ENCODE measurements around the gene ZNF438.

ZNF438 gene

DNA sequence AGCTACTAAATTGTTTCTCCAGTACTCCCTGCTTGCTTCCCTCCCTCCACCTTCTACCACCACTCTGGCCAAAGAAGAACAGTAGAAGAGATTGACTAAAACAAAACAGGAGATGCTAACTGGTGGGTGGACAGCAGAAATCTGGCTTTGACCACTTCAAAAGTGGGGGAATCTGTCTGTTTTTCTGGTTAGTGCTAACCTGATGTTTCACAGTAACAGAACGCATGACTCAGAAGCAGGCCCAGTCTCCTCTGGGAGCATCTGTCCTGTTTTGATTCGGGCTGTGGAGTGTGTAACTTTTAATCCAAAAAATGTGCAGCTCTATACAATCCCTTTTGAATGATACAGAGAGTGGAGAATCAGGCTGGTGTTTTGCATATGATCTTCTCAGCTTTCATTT, 32.7 kb upstream of the ZNF438 start:
- TF ChIP-seq FOXP2 (optimal IDR thresholded peaks at IDR 0.05; ENCODE audit: borderline replicate concordance, extremely low read depth, extremely low read length, insufficient read depth) (no peak), TAF1 (IDR thresholded peaks at IDR 0.05; ENCODE audit: borderline replicate concordance, insufficient read depth, low read length) (no peak), SIN3A (IDR thresholded peaks at IDR 0.05; ENCODE audit: borderline replicate concordance, insufficient read depth, low read length) (no peak), POLR2AphosphoS5 (IDR thresholded peaks at IDR 0.05; ENCODE audit: low read depth, low read length) (no peak)
- TF ChIP-seq, protein P1, sequence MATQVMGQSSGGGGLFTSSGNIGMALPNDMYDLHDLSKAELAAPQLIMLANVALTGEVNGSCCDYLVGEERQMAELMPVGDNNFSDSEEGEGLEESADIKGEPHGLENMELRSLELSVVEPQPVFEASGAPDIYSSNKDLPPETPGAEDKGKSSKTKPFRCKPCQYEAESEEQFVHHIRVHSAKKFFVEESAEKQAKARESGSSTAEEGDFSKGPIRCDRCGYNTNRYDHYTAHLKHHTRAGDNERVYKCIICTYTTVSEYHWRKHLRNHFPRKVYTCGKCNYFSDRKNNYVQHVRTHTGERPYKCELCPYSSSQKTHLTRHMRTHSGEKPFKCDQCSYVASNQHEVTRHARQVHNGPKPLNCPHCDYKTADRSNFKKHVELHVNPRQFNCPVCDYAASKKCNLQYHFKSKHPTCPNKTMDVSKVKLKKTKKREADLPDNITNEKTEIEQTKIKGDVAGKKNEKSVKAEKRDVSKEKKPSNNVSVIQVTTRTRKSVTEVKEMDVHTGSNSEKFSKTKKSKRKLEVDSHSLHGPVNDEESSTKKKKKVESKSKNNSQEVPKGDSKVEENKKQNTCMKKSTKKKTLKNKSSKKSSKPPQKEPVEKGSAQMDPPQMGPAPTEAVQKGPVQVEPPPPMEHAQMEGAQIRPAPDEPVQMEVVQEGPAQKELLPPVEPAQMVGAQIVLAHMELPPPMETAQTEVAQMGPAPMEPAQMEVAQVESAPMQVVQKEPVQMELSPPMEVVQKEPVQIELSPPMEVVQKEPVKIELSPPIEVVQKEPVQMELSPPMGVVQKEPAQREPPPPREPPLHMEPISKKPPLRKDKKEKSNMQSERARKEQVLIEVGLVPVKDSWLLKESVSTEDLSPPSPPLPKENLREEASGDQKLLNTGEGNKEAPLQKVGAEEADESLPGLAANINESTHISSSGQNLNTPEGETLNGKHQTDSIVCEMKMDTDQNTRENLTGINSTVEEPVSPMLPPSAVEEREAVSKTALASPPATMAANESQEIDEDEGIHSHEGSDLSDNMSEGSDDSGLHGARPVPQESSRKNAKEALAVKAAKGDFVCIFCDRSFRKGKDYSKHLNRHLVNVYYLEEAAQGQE (IDR thresholded peaks at IDR 0.05; ENCODE audit: insufficient read depth in 1 of 2, low read depth in 2 of 2, low read length in 2 of 2): no peak

DNA sequence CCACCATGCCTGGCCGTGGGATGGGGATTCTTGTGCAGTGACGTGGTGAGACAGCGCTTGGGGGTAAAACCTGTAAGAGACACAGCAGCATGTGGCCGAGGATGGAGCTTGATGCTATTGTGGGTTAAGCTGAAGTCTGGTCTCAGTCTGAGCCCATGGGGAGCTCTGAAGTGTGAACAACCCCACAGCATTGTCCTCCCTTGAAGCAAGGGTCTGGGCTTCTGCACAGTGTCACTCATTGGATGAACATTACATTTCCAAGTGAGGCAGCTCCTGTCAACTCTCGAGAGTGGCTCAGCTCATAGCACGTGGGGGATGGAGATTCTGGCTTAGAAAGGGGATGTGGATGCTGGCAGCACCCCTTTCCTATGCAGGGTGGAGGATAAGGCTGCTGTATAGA, 32.2 kb upstream of the ZNF438 start:
- TF ChIP-seq FOXP2 (optimal IDR thresholded peaks at IDR 0.05; ENCODE audit: borderline replicate concordance, extremely low read depth, extremely low read length, insufficient read depth) (no peak), SIN3A (IDR thresholded peaks at IDR 0.05; ENCODE audit: borderline replicate concordance, insufficient read depth, low read length) (no peak), POLR2AphosphoS5 (IDR thresholded peaks at IDR 0.05; ENCODE audit: low read depth, low read length) (no peak), TAF1 (IDR thresholded peaks at IDR 0.05; ENCODE audit: borderline replicate concordance, insufficient read depth, low read length) (no peak)
- TF ChIP-seq, protein P1 (IDR thresholded peaks at IDR 0.05; ENCODE audit: insufficient read depth in 1 of 2, low read depth in 2 of 2, low read length in 2 of 2): no peak

DNA sequence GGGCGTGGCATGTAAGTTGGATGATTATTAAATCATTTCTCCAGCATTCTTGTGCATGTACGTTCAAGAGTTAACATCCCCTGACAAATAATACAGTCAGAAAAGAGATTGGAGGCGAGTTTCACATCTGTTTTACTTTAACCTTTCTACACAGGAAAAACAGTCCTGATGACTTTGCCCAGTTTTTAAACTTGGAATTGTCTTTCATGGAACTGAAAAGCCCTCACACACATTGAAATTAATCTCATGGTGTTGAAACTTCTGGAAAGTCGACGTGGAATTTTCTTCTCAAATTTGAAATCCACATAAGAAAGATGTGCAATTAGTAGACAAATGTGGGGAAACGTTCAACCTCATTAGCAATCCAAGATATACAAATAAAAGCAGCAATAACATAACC, 31.2 kb upstream of the ZNF438 start:
- TF ChIP-seq, protein P1 (IDR thresholded peaks at IDR 0.05; ENCODE audit: insufficient read depth in 1 of 2, low read depth in 2 of 2, low read length in 2 of 2): no peak
- no peak for TF ChIP-seq FOXP2 (optimal IDR thresholded peaks at IDR 0.05; ENCODE audit: borderline replicate concordance, extremely low read depth, extremely low read length, insufficient read depth)

DNA sequence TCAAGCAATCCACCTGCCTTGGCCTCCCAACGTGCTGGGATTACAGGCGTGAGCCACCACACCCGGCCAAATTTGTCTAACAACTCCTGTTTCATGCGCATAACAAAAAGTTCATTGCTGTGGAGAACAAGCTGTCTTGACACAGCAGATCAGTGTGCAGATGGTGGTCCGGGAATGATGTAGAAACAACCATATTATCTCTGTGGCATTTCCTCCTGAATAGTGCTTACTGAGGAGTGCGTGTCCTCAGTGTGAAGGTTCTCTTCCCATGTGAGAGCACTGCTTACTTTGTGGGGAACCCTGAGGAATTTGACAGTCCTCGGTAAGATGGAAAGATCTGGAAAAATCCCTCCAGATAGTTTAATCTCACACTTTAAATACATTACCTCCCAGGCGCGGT, 30.3 kb upstream of the ZNF438 start:
- TF ChIP-seq FOXP2 (optimal IDR thresholded peaks at IDR 0.05; ENCODE audit: borderline replicate concordance, extremely low read depth, extremely low read length, insufficient read depth) (no peak), POLR2AphosphoS5 (IDR thresholded peaks at IDR 0.05; ENCODE audit: low read depth, low read length) (no peak), SIN3A (IDR thresholded peaks at IDR 0.05; ENCODE audit: borderline replicate concordance, insufficient read depth, low read length) (no peak), TAF1 (IDR thresholded peaks at IDR 0.05; ENCODE audit: borderline replicate concordance, insufficient read depth, low read length) (no peak)
- TF ChIP-seq, protein P1 (IDR thresholded peaks at IDR 0.05; ENCODE audit: insufficient read depth in 1 of 2, low read depth in 2 of 2, low read length in 2 of 2): no peak
